PFSK-1 (cell line): Measurements from ENCODE around the gene KITLG.

Source experiments
- FOXP2 ChIP-seq: optimal IDR thresholded peaks from 2 replicates; pipeline ENCODE3; 2011; ENCODE audit warnings: borderline replicate concordance, control low read depth, inconsistent platforms; ENCODE audit not compliant: insufficient read depth; ENCODE audit errors: extremely low read length, extremely low read depth
- POLR2AphosphoS5 ChIP-seq: IDR thresholded peaks from 2 replicates; pipeline ENCODE4 v1.6.1; 2012; ENCODE audit warnings: low read depth, mild to moderate bottlenecking, control low read depth, low read length, moderate library complexity
- REST ChIP-seq, 2 experiments: IDR thresholded peaks; 2 replicates each; pipeline versions ENCODE4 v1.6.1 to v1.8.0; 2011 to 2012; ENCODE audit warnings: low read depth in 2 of 2, low read length in 2 of 2, control low read depth in 1 of 2, inconsistent platforms in 1 of 2, mild to moderate bottlenecking in 1 of 2, moderate library complexity in 1 of 2; ENCODE audit not compliant: insufficient read depth in 1 of 2
- SIN3A ChIP-seq: IDR thresholded peaks from 2 replicates; pipeline ENCODE4 v1.6.1; 2012; ENCODE audit warnings: mild to moderate bottlenecking, low read length, moderate library complexity, borderline replicate concordance; ENCODE audit not compliant: insufficient read depth

DNA sequence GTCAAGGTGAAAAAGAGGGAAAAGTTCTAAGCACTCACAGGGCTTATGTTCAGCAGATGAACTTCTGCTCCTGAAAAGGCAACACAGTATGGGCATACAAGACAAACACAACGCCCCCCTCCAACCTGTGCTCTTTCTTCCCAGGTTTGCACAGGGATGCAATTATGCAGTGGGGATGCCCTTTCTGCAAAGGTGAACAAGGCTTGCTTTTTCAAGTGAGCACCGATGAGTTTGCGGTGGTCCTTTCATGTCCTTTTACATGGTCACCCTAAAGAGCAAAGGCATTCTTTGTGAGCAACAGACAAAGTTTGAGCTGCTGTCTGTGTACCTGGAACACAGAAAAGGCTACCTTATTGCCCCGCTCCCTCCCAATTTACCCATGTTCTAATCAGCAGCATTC is 6.7 kb downstream of the KITLG start:
- no peak for TF ChIP-seq POLR2AphosphoS5
- TF ChIP-seq REST (IDR thresholded peaks at IDR 0.05; ENCODE audit: insufficient read depth in 1 of 2, low read depth in 2 of 2, low read length in 2 of 2) = no peak
- TF ChIP-seq FOXP2 = no peak
- no peak for TF ChIP-seq SIN3A
